Breast epithelium (tissue), 3 donors: ENCODE measurements around the gene AP2A1.

ENCODE experiments used
- CTCF ChIP-seq, 3 donors: fragments of 450-650 bp; IDR thresholded peaks; one replicate each; pipeline ENCODE4 v1.5.1; 2016 to 2017; ENCODE audit warnings: antibody characterized with exemption in 3 of 3, mild to moderate bottlenecking in 3 of 3, moderate library complexity in 3 of 3
- POLR2A ChIP-seq: fragments of 450-650 bp; IDR thresholded peaks from one replicate; pipeline ENCODE4 v1.6.1; 2016; ENCODE audit warnings: antibody characterized with exemption, mild to moderate bottlenecking, moderate library complexity

- TF ChIP-seq CTCF (IDR thresholded peaks at IDR 0.05): no peak
- TF ChIP-seq POLR2A: no peak
Measured at GRCh38 chr19:49809160-49809940, 42.5 kb downstream of the AP2A1 start.
